ENCODE results near the gene CD300LD.

GRCh38 chr17:74563358-74563757 lies 28.7 kb downstream of the CD300LD start:
- no peak for TF ChIP-seq CTCF (IDR thresholded peaks at IDR 0.05; ENCODE audit: low read depth, low read length, poor library complexity, severe bottlenecking)
- TF ChIP-seq EZH2phosphoT487 (IDR thresholded peaks at IDR 0.05; ENCODE audit: borderline replicate concordance, low read length) = no peak
